ENCODE data around the gene NARS2.
"Not testable (repeated sequence)": the region's sequence is repeated elsewhere in the genome, so short reads cannot be mapped to it uniquely, and the experiment has no call there.

NARS2 gene

DNA sequence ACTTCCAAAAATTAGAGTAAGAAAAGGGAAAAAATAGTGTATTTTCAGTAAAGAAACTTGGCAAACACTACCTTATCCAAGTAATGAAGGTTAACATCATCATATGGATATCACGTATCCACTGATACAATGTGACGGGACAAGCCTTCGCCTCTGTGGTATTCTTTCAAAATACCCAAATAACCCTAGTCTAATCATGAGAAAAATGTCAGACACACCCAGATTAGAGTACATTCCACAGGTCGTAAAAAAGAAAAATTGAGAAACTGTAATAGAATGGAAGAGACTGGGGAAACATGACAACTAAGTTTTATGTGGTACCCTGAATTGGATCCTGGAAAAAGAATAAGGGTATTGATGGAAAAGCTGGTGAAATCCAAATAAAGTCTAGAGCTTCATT, 48.9 kb downstream of the NARS2 start:
- TF ChIP-seq, protein P1, sequence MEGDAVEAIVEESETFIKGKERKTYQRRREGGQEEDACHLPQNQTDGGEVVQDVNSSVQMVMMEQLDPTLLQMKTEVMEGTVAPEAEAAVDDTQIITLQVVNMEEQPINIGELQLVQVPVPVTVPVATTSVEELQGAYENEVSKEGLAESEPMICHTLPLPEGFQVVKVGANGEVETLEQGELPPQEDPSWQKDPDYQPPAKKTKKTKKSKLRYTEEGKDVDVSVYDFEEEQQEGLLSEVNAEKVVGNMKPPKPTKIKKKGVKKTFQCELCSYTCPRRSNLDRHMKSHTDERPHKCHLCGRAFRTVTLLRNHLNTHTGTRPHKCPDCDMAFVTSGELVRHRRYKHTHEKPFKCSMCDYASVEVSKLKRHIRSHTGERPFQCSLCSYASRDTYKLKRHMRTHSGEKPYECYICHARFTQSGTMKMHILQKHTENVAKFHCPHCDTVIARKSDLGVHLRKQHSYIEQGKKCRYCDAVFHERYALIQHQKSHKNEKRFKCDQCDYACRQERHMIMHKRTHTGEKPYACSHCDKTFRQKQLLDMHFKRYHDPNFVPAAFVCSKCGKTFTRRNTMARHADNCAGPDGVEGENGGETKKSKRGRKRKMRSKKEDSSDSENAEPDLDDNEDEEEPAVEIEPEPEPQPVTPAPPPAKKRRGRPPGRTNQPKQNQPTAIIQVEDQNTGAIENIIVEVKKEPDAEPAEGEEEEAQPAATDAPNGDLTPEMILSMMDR (IDR thresholded peaks at IDR 0.05; ENCODE audit: insufficient read depth, low read length, poor library complexity, severe bottlenecking): no peak
- Histone ChIP-seq H3K4me3 (replicated peaks; ENCODE audit: low read depth, low read length) (no peak overlapping the region), H3K27me3 (replicated peaks; ENCODE audit: control insufficient read depth, insufficient read depth, low read length) (no peaks in the 10 kb centered on the region), H3K36me3 (ENCODE audit: control insufficient read depth, insufficient read depth, low read length) (no peaks in the 10 kb centered on the region)
- no peak for DNase-seq (ENCODE audit: extremely low read depth, insufficient read length)

DNA sequence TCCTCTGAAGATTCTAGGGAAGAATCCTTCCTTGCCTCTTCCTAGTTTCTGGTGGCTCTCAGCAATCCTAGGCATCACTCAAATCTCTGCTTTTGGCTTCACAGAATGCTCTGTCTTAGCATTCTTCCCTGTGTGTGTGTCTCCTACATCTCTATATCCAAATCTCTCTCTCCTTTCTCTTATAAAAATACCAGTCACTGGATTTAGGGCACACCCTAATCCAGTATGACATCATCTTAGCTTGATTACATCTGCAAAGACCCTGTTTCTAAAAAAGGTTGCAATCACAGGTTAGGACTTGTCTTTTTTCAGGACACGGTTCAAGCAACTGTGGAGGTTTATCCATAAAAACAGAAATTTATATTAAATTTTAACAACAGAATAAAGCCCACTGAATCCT, 54.4 kb downstream of the NARS2 start:
- H3K36me3 ChIP-seq (ENCODE audit: control insufficient read depth, insufficient read depth, low read length): no peaks in the 10 kb centered on the region
- no peaks in the 10 kb centered on the region for H3K27me3 ChIP-seq (replicated peaks; ENCODE audit: control insufficient read depth, insufficient read depth, low read length)

DNA sequence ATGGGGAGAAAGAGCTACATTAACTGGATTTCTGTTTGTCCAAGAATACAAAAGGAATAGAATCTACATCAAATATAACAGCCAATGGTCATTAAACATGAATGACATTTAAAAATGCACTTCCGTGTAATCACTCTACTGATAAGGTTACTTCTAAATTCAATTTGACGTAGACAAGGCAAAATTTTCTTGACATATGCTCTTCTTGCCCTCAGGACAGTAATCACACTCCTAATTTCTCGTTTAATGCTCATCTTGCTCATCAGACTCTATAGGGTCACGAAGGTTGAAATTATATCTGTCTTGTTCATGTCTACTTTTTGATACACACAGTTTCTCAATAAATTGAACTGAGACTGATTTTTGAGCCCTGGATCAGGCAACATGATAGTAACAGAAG, 58.4 kb downstream of the NARS2 start:
- no peaks in the 10 kb centered on the region for H3K27me3 ChIP-seq (replicated peaks; ENCODE audit: control insufficient read depth, insufficient read depth, low read length)
- no peaks in the 10 kb centered on the region for H3K36me3 ChIP-seq (ENCODE audit: control insufficient read depth, insufficient read depth, low read length)
- TF ChIP-seq, protein P1 (IDR thresholded peaks at IDR 0.05; ENCODE audit: insufficient read depth, low read length, poor library complexity, severe bottlenecking): no peak
- DNase-seq (ENCODE audit: extremely low read depth, insufficient read length): no peak
- H3K4me3 ChIP-seq (replicated peaks; ENCODE audit: low read depth, low read length): no peak overlapping the region

More for the DNA sequence above, 54.4 kb downstream of the NARS2 start:
- TF ChIP-seq, protein P1 (IDR thresholded peaks at IDR 0.05; ENCODE audit: insufficient read depth, low read length, poor library complexity, severe bottlenecking): no peak
- no peak overlapping the region for H3K4me3 ChIP-seq (replicated peaks; ENCODE audit: low read depth, low read length)
- no peak for DNase-seq (ENCODE audit: extremely low read depth, insufficient read length)

DNA sequence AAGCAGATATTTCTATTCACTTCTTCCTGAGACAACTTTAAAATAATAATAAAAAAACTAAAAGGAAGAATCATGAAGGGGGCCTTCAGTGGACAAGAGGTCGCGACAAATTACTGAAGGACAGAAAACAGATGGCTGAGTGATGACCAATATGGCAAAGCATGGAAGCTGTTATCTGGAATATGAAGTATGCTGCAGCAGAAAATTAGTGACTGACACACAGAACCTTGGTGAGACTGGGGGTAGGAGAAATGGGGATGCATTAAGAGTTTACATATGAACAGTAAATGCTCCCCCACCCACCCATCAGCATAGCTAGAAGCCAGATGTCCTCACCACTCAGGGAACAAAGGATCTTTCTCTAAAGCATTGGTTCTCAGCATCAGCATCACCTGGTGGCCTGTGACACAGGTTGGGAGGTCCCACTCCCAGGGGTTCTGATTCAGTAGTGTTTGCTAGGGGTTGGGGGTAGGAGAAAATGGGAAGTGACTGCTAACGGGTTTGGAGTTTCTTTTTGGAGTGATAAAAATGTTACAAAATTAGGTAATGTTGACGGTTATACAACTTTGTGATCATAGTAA, 59.7 kb downstream of the NARS2 start:
- H3K27me3 ChIP-seq (replicated peaks; ENCODE audit: control insufficient read depth, insufficient read depth, low read length): no peaks in the 10 kb centered on the region
- TF ChIP-seq, protein P1 (IDR thresholded peaks at IDR 0.05; ENCODE audit: insufficient read depth, low read length, poor library complexity, severe bottlenecking): no peak

DNA sequence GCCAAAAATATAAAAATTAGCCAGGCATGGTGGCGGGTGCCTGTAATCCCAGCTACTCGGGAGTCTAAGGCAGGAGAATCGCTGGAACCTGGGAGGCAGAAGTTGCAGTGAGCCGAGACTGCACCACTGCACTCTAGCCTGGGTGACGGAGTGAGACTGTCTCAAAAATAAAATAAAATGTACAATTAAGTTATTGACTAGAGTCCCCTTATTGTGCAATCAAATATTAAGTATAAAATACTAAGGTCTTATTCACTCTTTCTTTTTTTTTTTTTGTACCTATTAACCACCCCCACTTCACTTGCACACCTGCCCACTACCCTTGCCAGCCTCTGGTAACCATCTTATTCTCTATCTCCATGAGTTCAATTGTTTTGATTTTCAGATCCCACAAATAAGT, 61.6 kb downstream of the NARS2 start:
- H3K36me3 ChIP-seq (ENCODE audit: control insufficient read depth, insufficient read depth, low read length); DNase-seq (ENCODE audit: extremely low read depth, insufficient read length); H3K4me3 ChIP-seq (replicated peaks; ENCODE audit: low read depth, low read length); H3K27me3 ChIP-seq (replicated peaks; ENCODE audit: control insufficient read depth, insufficient read depth, low read length): not testable (repeated sequence)

More for the DNA sequence above, 59.7 kb downstream of the NARS2 start:
- H3K4me3 ChIP-seq (replicated peaks; ENCODE audit: low read depth, low read length): no peak overlapping the region
- no peaks in the 10 kb centered on the region for H3K36me3 ChIP-seq (ENCODE audit: control insufficient read depth, insufficient read depth, low read length)
- DNase-seq (ENCODE audit: extremely low read depth, insufficient read length): no peak

DNA sequence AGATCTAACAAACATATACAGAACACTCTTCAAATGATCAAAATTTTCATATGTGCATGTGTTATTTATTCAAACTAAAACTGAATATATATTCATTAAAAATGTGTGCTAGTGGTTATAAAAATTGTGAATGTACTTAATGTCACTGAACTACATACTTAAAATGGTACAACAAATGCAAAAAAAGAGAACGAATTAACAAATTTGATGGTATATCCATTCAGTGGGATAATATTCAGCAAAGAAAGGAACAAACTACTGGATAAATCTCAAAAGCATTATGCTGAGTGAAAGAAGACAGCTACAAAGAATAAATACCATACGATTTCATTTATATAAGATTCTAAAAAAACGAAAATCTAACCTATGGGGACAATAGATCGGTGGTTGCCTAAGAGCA, 64.1 kb downstream of the NARS2 start:
- H3K36me3 ChIP-seq (ENCODE audit: control insufficient read depth, insufficient read depth, low read length): no peaks in the 10 kb centered on the region
- TF ChIP-seq, protein P1 (IDR thresholded peaks at IDR 0.05; ENCODE audit: insufficient read depth, low read length, poor library complexity, severe bottlenecking): no peak
- no peak overlapping the region for H3K4me3 ChIP-seq (replicated peaks; ENCODE audit: low read depth, low read length)
- no peak for DNase-seq (ENCODE audit: extremely low read depth, insufficient read length)
- no peaks in the 10 kb centered on the region for H3K27me3 ChIP-seq (replicated peaks; ENCODE audit: control insufficient read depth, insufficient read depth, low read length)
